ENCODE measurements around the gene EPB41L4A.
"Not testable (repeated sequence)": the region's sequence is repeated elsewhere in the genome, so short reads cannot be mapped to it uniquely, and the experiment has no call there.

The EPB41L4A gene, protein sequence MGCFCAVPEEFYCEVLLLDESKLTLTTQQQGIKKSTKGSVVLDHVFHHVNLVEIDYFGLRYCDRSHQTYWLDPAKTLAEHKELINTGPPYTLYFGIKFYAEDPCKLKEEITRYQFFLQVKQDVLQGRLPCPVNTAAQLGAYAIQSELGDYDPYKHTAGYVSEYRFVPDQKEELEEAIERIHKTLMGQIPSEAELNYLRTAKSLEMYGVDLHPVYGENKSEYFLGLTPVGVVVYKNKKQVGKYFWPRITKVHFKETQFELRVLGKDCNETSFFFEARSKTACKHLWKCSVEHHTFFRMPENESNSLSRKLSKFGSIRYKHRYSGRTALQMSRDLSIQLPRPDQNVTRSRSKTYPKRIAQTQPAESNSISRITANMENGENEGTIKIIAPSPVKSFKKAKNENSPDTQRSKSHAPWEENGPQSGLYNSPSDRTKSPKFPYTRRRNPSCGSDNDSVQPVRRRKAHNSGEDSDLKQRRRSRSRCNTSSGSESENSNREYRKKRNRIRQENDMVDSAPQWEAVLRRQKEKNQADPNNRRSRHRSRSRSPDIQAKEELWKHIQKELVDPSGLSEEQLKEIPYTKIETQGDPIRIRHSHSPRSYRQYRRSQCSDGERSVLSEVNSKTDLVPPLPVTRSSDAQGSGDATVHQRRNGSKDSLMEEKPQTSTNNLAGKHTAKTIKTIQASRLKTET

DNA sequence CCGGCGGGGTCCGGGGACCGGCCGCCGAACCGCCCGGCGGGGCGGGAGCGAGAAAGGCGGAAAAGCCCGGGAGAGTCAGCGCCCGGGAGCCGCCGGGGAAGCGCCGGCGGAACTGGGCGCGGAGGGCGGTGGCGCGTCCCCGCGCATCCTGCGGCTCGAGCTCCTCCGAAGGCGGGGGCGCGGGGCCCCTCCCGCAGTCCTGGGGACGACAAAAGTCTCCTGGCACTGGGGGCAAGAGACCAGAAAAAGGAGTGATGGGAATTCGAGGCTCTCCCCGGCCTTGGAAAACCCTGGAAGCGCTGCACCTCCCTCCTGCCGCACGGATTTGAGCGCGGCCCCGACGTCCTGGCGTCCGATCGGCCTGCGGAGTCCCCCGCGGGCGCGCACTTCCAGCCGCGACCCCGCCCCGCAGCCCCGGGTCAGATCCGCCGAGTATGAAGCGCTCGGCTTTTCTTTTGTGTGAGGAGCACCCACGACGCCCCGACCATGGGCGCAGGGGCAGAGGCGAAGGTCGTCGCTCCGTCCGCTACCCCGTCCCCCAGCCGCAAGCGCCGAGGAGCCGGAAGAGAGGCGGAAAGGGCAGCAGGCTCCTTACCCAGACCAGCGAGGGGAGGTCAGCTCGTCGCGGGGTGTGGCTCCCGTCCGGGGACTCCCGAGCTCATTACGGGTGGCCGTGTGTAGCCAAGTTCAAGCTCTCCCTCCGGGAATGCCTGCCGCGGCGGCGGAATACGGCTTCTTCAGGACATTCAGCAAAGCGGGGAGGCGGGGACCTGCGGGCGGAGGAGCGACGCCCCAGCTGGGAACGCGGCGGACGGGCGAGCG lies at the start of gene EPB41L4A:
Gene EPB41L4A (minus strand): TSS at position 114 of the 822 bp plus-strand sequence. CDS start 238 bp downstream, outside the sequence.
- DNase-seq (ENCODE audit: low spot score), result peak; percentile 11

DNA sequence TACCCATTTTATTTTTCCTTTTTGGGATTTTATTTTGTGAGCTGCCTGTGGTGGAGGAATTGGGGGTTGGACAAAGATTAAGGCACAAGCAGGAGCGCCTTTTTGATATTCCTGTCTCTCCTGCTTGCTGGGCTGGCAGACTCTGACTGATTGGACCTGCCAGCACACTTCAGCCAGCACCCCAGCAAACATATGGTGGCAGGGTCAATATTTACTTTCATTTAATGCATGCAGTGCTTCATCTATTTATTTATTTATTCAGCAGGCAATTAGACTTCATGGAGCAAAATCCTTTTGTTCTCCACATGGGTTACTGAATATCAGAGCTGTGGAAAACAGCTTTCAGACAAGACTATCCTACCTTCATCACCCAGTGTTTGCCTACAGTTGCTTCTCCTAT lies 48.4 kb upstream of the EPB41L4A start:
- no peak for DNase-seq (ENCODE audit: low spot score)

GRCh38 chr5:112466261-112466660 lies 47.2 kb upstream of the EPB41L4A start:
- not testable (repeated sequence) for DNase-seq (ENCODE audit: low spot score)

- DNase-seq (ENCODE audit: low spot score), result not testable (repeated sequence)
Observed at GRCh38 chr5:112447187-112447760, 28.2 kb upstream of the EPB41L4A start.

- DNase-seq (ENCODE audit: low spot score), result no peak
Observed at GRCh38 chr5:112445626-112446350, 26.7 kb upstream of the EPB41L4A start.

DNA sequence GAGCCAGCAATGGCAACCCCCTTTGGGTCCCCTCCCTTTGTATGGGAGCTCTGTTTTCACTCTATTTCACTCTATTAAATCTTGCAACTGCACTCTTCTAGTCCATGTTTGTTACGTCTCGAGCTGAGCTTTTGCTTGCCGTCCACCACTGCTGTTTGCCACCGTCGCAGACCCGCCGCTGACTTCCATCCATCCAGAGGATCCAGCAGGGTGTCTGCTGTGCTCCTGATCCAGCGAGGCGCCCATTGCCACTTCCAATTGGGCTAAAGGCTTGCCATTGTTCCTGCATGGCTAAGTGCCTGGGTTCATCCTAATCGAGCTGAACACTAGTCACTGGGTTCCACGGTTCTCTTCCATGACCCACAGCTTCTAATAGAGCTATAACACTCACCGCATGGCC lies 24.9 kb upstream of the EPB41L4A start:
- not testable (repeated sequence) for DNase-seq (ENCODE audit: low spot score)

- no peak for DNase-seq (ENCODE audit: low spot score)
Observed at GRCh38 chr5:112440031-112440430, 21.0 kb upstream of the EPB41L4A start.

DNA sequence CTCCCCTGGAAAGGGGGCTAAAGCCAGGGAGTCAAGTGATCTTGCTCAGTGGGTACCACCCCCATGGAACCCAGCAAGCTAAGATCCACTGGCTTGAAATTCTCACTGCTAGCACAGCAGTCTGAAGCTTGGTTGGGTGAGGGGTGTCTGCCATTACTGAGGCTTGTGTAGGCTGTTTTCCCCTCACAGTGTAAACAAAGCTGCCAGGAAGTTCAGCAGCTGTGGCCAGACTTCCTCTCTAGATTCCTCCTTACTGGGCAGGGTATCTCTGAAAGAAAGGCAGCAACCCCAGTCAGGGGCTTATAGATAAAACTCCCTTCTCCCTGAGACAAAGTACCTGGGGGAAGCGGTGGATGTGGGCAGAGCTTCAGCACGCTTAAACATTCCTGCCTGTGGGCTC lies 17.1 kb upstream of the EPB41L4A start:
- DNase-seq (ENCODE audit: low spot score), result no peak

DNA sequence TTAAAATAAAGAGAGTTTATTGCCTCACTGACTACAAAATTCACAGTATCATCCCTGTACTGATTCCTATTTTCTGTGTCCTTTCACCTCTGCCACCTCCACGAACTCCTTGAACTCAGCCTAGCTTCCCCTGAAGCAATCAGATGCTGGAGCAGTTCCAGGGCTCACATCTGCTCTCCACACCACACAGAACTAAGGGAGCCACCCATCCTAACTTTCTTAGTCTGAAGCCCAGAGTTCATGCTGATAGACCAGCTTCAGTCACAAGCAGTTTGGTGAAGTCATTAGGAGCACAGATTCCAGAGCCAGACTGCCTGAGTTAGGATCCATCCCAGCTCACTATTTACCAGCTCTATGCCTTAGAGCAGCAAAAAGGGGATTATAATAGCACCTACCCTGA lies 15.6 kb upstream of the EPB41L4A start:
- DNase-seq (ENCODE audit: low spot score), result no peak

DNA sequence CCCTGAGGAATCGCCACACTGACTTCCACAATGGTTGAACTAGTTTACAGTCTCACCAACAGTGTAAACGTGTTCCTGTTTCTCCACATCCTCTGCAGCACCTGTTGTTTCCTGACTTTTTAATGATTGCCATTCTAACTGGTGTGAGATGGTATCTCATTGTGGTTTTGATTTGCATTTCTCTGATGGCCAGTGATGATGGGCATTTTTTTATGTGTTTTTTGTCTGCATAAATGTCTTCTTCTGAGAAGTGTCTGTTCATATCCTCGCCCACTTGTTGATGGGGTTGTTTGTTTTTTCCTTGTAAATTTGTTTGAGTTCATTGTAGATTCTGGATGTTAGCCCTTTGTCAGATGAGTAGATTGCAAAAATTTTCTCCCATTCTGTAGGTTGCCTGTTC lies 7.1 kb upstream of the EPB41L4A start:
- DNase-seq (ENCODE audit: low spot score), result not testable (repeated sequence)

DNA sequence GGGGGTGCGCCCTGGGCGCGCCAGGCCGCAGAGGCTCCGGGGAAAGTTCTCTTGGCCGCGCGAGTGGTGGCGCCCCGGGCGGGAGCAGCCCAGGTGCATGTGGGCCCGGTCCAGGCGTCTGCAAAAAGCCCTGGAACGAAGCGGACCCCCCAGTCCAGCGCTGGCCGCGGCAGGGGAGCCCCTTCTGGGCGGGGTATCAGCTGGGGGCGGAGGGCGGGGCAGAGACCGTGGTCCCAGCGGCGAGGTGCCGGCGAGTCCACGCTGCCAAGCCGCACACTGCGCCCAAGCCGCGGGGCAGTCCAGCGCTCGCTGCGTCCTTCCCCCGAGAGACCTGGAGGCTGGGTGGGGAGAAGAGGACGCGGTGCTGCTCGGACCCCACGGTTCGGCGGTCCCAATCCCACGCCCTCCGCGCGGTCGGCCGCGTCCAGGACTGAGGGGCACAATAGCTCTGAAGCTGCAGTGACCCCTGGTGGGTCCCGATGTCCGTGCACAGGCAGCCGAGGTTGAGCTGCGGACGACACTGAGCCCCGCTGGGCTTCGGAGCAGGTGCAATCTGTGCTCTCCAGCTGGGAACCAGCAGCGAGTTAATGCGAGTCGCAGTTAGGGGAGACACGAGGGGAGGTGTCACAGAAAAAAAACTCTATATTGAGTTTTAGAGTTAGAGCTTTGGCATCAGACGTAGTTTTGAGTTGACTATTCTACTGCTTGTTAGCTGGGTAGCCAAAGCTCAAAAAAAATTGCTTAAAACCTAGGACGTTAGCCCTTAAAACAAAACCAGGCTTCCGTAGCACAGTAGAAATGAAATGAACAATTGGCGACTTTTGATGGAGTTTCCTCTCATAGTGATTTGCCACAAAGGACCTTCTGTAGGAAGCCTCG lies 1.1 kb upstream of the EPB41L4A start:
- peak; percentile 69 for DNase-seq (ENCODE audit: low spot score)

- no peak for DNase-seq (ENCODE audit: low spot score)
Observed at GRCh38 chr5:112418659-112419163, 366 bp downstream of the EPB41L4A start.

DNA sequence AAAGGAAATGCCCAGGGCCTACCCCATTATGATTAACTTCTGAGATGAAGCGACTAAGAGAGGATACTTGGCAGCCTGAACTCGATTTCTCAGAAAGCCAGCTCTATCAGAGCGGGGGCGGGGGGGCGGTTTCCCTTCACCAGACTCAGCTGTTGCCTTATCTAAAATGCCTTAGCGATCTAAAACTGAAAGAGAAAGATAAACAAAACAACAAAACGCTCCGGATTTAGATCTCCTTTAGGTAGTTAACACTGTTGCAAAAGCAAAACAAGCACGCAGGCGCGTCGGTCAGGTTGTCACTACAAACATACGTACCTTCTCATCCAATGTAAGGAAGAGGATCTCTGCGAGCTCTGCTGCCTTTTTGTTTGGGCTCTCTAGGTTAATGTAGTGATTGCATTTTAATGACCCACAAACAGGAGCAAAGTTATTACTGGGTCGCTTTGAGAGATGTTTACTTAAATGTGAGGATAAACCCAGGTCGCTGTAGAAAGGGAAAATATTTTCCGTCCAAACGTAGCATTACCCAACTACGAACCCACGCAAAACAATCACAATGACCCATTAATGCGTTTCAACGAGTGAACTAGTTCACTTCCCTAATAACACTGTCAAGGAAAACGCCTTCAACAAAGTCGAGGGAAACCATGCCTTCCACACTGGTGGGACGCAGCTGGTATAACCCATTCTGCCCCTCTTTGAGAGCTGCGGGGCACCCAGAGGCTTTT lies 982 bp downstream of the EPB41L4A start:
- no peak for DNase-seq (ENCODE audit: low spot score)

DNA sequence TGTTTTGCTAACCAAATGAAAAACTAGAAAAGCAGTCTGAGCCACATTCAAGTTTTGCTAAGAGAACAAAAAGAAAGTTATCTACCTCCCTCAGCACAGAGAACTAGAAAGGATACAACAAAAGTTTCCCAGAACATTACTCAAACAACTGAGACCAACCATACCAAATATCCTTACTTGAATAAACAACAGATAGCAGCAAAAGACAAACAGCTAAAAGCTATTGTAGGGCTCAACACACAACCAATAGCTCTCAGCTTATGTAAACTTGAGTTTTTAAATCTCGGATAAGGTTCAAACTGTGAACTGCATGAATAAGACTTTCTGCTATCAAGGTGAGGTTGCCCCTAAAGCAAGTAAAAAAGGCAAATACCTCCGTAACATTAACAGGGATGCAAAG lies 3.5 kb downstream of the EPB41L4A start:
- no peak for DNase-seq (ENCODE audit: low spot score)

DNA sequence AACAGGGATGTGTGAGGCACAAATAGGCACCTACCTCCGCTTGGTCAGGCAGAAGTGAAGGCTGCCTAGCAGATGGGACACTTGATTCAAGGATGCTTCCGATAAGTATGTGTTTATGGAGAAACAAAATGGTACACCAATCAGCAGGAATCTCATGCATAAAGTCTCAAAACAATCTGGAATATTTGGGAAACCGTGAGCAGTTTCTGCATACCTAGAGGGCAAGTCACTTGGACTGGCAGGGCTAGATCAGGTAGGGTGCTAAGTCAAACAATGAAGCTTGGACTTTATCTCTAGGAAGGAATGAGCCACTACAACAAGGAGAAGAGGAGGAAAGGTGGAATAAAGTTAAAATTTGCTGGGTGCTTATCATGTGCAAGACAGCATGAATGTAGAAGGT lies 5.5 kb downstream of the EPB41L4A start:
- no peak for DNase-seq (ENCODE audit: low spot score)

GRCh38 chr5:112412346-112412745 lies 6.7 kb downstream of the EPB41L4A start:
- no peak for DNase-seq (ENCODE audit: low spot score)

GRCh38 chr5:112411903-112412302 lies 7.2 kb downstream of the EPB41L4A start:
- DNase-seq (ENCODE audit: low spot score), result no peak

GRCh38 chr5:112407666-112408065 lies 11.4 kb downstream of the EPB41L4A start:
- no peak for DNase-seq (ENCODE audit: low spot score)

DNA sequence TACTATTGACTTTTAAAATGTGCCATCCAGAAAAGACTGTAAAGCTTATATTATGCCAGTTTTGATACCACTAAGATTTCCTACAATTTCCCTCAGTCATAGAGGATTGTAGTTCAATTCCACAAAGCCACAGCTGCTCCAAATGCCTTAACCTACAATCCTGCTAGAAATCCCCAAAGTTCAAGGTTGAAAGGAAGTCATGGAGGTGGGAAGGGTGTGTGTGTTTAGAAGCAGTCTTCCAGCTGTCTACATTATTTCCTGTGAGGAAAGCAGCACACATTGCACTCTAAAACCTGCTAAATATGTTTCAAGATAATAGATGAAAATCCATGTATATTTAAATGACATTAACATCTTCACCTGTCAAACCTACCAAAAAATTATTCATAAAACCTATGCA lies 11.8 kb downstream of the EPB41L4A start:
- DNase-seq (ENCODE audit: low spot score), result peak; percentile 22

DNA sequence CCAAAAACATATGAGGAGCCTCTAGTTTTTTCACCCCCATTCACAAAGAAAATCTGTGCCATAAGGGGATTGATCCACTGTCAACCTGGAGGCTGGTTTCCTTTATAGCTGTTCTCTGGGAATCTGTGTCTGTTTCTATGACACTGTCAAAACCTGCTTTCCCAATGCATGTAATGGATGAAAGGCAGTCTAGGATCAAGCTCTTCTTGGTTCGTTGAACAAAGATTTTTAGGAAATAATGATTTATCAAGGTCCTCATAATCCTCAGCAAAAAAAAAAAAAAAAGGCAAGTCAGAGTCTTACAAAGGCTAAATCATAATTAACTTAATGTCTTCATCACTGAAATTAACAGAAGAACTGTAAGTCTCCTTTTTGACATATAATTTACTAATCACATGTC lies 16.0 kb downstream of the EPB41L4A start:
- no peak for DNase-seq (ENCODE audit: low spot score)

Data from putamen (tissue), 1 donor.